OCI-LY1 (cell line): ENCODE data around the gene PTPRT.

Experiments
- H2AFZ ChIP-seq: fragments of 200-600 bp; sonication (generic), shearing (Covaris generic); 2 replicates; pipeline ENCODE4 v1.6.0; 2014; ENCODE audit warnings: antibody characterized with exemption, mild to moderate bottlenecking, low read length
- H3F3A ChIP-seq: fragments of 200-600 bp; sonication (generic), shearing (Covaris generic); 2 replicates; pipeline ENCODE4 v1.6.0; 2014; ENCODE audit warnings: mild to moderate bottlenecking, antibody characterized with exemption, low read length, moderate library complexity; ENCODE audit not compliant: insufficient read depth
- H3K27ac ChIP-seq: fragments of 200-600 bp; sonication (generic); 2 replicates; pipeline ENCODE4 v1.5.1; 2014; ENCODE audit warnings: low read length, mixed run types, mild to moderate bottlenecking, low read depth; ENCODE audit not compliant: poor library complexity, severe bottlenecking
- H3K27me3 ChIP-seq: fragments of 200-600 bp; sonication (generic); 2 replicates; pipeline ENCODE4 v1.6.0; 2014; ENCODE audit warnings: antibody characterized with exemption, mild to moderate bottlenecking, low read length, moderate library complexity; ENCODE audit not compliant: insufficient read depth
- H3K36me3 ChIP-seq: fragments of 200-600 bp; sonication (generic); 2 replicates; pipeline ENCODE4 v1.6.1; 2014; ENCODE audit warnings: mild to moderate bottlenecking, antibody characterized with exemption, low read length, moderate library complexity, mixed read lengths; ENCODE audit not compliant: insufficient read depth
- H3K4me1 ChIP-seq: fragments of 200-600 bp; sonication (generic); 2 replicates; pipeline ENCODE4 v1.5.1; 2014; ENCODE audit warnings: mild to moderate bottlenecking, low read length, moderate library complexity; ENCODE audit not compliant: insufficient read depth, severe bottlenecking
- H3K4me2 ChIP-seq: fragments of 200-600 bp; sonication (generic), shearing (Covaris generic); 2 replicates; pipeline ENCODE4 v1.6.1; 2014; ENCODE audit warnings: low read length
- H3K4me3 ChIP-seq: fragments of 200-600 bp; sonication (generic); 2 replicates; pipeline ENCODE4 v1.5.1; 2014; ENCODE audit warnings: low read length, low read depth, mild to moderate bottlenecking, mixed read lengths; ENCODE audit not compliant: poor library complexity, severe bottlenecking
- H3K79me2 ChIP-seq: fragments of 200-600 bp; shearing (Covaris generic); 2 replicates; pipeline ENCODE4 v1.6.1; 2016; ENCODE audit warnings: mixed run types, low read length, mixed read lengths; ENCODE audit not compliant: insufficient read depth
- H3K9ac ChIP-seq: fragments of 200-600 bp; sonication (generic), shearing (Covaris generic); 2 replicates; pipeline ENCODE4 v1.6.1; 2014; ENCODE audit warnings: mild to moderate bottlenecking, low read length, mixed read lengths
- H3K9me2 ChIP-seq: fragments of 200-600 bp; sonication (generic), shearing (Covaris generic); 2 replicates; pipeline ENCODE4 v1.6.1; 2014; ENCODE audit warnings: low read depth, mild to moderate bottlenecking, low read length, mixed read lengths
- H3K9me3 ChIP-seq: fragments of 200-600 bp; shearing (Covaris generic); 2 replicates; pipeline ENCODE4 v1.6.1; 2014; ENCODE audit warnings: low read length, mixed read lengths
- H4K20me1 ChIP-seq: fragments of 200-600 bp; sonication (generic), shearing (Covaris generic); 2 replicates; pipeline ENCODE4 v1.6.0; 2016; ENCODE audit warnings: mild to moderate bottlenecking, low read length; ENCODE audit not compliant: insufficient read depth
- EZH2 ChIP-seq: fragments of 200-600 bp; sonication (generic), shearing (Covaris generic); IDR thresholded peaks from 2 replicates; pipeline ENCODE4 v1.8.0; 2017; ENCODE audit warnings: borderline replicate concordance, mixed run types, mild to moderate bottlenecking, antibody characterized with exemption, low read length, moderate library complexity, mixed read lengths
- TF ChIP-seq, protein P1 (sequence below): fragments of 200-600 bp; sonication (generic), shearing (Covaris generic); IDR thresholded peaks from 2 replicates; pipeline ENCODE4 v1.5.1; 2017; ENCODE audit warnings: mild to moderate bottlenecking, antibody characterized with exemption, low read length, moderate library complexity, mixed read lengths

PTPRT gene

DNA sequence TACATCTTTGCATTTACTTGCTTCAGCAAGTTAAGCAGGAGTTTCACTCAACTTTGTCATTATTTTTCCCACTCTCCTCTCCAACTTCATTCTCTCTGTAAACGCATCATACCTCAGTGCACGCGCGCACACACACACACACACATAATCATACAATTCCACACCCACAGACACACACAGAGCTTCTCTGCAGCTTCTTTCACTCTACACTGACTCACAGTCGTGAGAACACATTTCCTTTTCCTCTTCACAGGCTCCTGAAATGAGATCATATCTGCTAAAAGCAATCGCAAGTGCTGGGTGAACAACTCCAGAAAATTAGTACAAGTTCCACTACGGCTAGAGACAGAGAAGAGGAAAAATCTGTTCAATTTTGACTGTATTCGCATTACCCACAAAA, 215.4 kb downstream of the PTPRT start:
- no peaks in the 10 kb centered on the region for H3K9me2 ChIP-seq
- no peaks in the 10 kb centered on the region for H3K9me3 ChIP-seq
- H3K79me2 ChIP-seq, result no peaks in the 10 kb centered on the region
- H3K36me3 ChIP-seq, result no peaks in the 10 kb centered on the region
- no peaks in the 10 kb centered on the region for H3F3A ChIP-seq
- H3K4me1 ChIP-seq, result no peaks in the 10 kb centered on the region
- no peak overlapping the region for H3K27ac ChIP-seq
- TF ChIP-seq, protein P1, sequence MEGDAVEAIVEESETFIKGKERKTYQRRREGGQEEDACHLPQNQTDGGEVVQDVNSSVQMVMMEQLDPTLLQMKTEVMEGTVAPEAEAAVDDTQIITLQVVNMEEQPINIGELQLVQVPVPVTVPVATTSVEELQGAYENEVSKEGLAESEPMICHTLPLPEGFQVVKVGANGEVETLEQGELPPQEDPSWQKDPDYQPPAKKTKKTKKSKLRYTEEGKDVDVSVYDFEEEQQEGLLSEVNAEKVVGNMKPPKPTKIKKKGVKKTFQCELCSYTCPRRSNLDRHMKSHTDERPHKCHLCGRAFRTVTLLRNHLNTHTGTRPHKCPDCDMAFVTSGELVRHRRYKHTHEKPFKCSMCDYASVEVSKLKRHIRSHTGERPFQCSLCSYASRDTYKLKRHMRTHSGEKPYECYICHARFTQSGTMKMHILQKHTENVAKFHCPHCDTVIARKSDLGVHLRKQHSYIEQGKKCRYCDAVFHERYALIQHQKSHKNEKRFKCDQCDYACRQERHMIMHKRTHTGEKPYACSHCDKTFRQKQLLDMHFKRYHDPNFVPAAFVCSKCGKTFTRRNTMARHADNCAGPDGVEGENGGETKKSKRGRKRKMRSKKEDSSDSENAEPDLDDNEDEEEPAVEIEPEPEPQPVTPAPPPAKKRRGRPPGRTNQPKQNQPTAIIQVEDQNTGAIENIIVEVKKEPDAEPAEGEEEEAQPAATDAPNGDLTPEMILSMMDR, result no peak
- no peak overlapping the region for H3K4me3 ChIP-seq
- no peak overlapping the region for H2AFZ ChIP-seq
- no peak overlapping the region for H3K4me2 ChIP-seq
- no peaks in the 10 kb centered on the region for H4K20me1 ChIP-seq
- no peaks in the 10 kb centered on the region for H3K27me3 ChIP-seq
- no peak overlapping the region for H3K9ac ChIP-seq

DNA sequence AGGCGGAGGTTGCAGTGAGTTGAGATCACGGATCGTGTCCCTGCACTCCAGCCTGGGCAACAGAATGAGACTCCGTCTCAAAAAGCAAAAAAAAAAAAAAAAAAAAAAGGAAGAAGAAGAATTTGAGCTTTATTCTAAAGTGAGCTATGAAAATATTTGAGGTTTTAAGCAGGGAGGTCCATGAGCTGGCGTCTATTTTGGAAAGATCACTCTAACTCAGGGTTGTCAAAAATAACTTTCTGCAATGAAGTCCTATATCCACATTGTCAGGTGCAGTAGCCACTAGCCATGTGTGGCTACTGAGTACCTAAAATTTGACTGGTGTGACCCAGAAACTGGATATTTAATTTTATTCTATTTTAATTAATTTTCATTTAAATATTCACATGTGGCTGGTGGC, 217.1 kb downstream of the PTPRT start:
- TF ChIP-seq, protein P1, result no peak
- TF ChIP-seq EZH2, result no peak
- Histone ChIP-seq H3K9me3 (no peaks in the 10 kb centered on the region), H3K9me2 (no peaks in the 10 kb centered on the region), H3F3A (no peaks in the 10 kb centered on the region), H3K79me2 (no peaks in the 10 kb centered on the region), H3K27ac (no peak overlapping the region), H2AFZ (no peak overlapping the region), H3K27me3 (no peaks in the 10 kb centered on the region), H4K20me1 (no peaks in the 10 kb centered on the region), H3K9ac (no peak overlapping the region), H3K4me3 (no peak overlapping the region), H3K36me3 (no peaks in the 10 kb centered on the region), H3K4me1 (no peaks in the 10 kb centered on the region), H3K4me2 (no peak overlapping the region)

DNA sequence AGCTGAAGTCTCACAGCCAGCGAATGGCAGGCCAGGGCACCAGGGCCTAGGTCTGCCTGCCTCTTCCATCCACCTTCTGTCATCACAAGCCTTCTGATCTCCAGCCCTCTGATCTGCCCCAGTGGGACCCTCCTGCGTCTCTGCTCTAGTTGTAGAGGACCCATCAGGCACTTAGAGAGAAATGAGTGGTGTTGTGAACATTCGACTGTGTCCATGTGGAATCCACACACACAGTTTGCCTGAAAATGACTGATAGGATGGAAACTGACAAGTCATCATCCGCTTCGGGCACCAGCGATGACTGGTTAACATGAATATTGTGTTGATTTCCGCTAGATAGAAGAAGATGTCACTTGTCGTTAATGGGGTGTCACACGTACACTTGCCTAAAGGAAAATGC, 221.0 kb downstream of the PTPRT start:
- Histone ChIP-seq H3F3A (no peaks in the 10 kb centered on the region), H3K4me1 (no peaks in the 10 kb centered on the region), H3K79me2 (no peaks in the 10 kb centered on the region), H3K27me3 (no peaks in the 10 kb centered on the region), H3K9me3 (no peaks in the 10 kb centered on the region), H4K20me1 (no peaks in the 10 kb centered on the region), H3K36me3 (no peaks in the 10 kb centered on the region), H3K4me2 (no peak overlapping the region), H3K4me3 (no peak overlapping the region), H3K9ac (no peak overlapping the region), H3K9me2 (no peaks in the 10 kb centered on the region), H3K27ac (no peak overlapping the region), H2AFZ (no peak overlapping the region)
- TF ChIP-seq, protein P1, result no peak
- no peak for TF ChIP-seq EZH2
